Type B pancreatic cell (in vitro differentiated cells): Measurements from ENCODE around the gene MACROD1. TPM values are rescaled to one million over a fixed set of nuclear protein-coding genes. Genes with fewer than 3 reads are reported as not detected.

Experiments used
- DNase-seq: peaks from one replicate; pipeline ENCODE4 v3.0.0; 2021; ENCODE audit warnings: mixed read lengths; ENCODE audit not compliant: unreplicated experiment; ENCODE audit errors: extremely low spot score
- H3K27ac Mint-ChIP-seq: 2 replicates; pipeline ENCODE4 v1.8.0; 2021; ENCODE audit warnings: mild to moderate bottlenecking, mixed read lengths
- H3K27me3 Mint-ChIP-seq: 2 replicates; pipeline ENCODE4 v1.8.0; 2021; ENCODE audit warnings: mixed read lengths
- H3K36me3 Mint-ChIP-seq: 2 replicates; pipeline ENCODE4 v1.8.0; 2021; ENCODE audit warnings: mixed read lengths
- H3K4me1 Mint-ChIP-seq: one replicate; pipeline ENCODE4 v1.8.0; 2021; ENCODE audit warnings: mixed read lengths; ENCODE audit not compliant: unreplicated experiment
- H3K4me3 Mint-ChIP-seq: 2 replicates; pipeline ENCODE4 v1.8.0; 2021; ENCODE audit warnings: mild to moderate bottlenecking, mixed read lengths
- H3K9me3 Mint-ChIP-seq: 2 replicates; pipeline ENCODE4 v1.8.0; 2021; ENCODE audit warnings: mixed read lengths
- CTCF ChIP-seq: fragments of 200-600 bp; sonication (generic); conservative IDR thresholded peaks from 2 replicates; pipeline ENCODE4 v1.5.0; 2021; ENCODE audit warnings: antibody characterized with exemption, mild to moderate bottlenecking
- total RNA-seq: library from RNA; stranded (reverse); gene quantifications from 2 replicates; pipeline ENCODE4 v1.2.1, GENCODE V29; 2021; ENCODE audit warnings: low replicate concordance

MACROD1 gene
- total RNA-seq, 1 donor from 2014 or later = 21.1 TPM

- no peaks in the 10 kb centered on the region for H3K9me3 Mint-ChIP-seq
- no peaks in the 10 kb centered on the region for H3K27me3 Mint-ChIP-seq
- no peak for DNase-seq
- no peak overlapping the region for H3K27ac Mint-ChIP-seq
- H3K4me1 Mint-ChIP-seq = peaks cover 6% of the 10 kb centered on the region
- H3K4me3 Mint-ChIP-seq = no peak overlapping the region
- peaks cover 30% of the 10 kb centered on the region for H3K36me3 Mint-ChIP-seq
- no peak for TF ChIP-seq CTCF
Observed at GRCh38 chr11:64192434-64192833, 26.5 kb upstream of the MACROD1 start.

- Mint-ChIP-seq H3K4me3 (no peak overlapping the region), H3K4me1 (peaks cover 12% of the 10 kb centered on the region), H3K9me3 (no peaks in the 10 kb centered on the region), H3K27ac (no peak overlapping the region), H3K27me3 (no peaks in the 10 kb centered on the region), H3K36me3 (peaks cover 8% of the 10 kb centered on the region)
- no peak for DNase-seq
- TF ChIP-seq CTCF = no peak
Observed at GRCh38 chr11:64186492-64187165, 20.7 kb upstream of the MACROD1 start.

GRCh38 chr11:64185693-64186491 is 20.0 kb upstream of the MACROD1 start, which contains the start of gene STIP1:
TSS of gene STIP1 (plus strand) at chr11:64186171. CDS start at chr11:64186262, 91 bp downstream.
- Mint-ChIP-seq H3K27ac (peak within 1 kb of the TSS; percentile 95), H3K4me1 (peaks cover 20% of the 10 kb centered on the region), H3K9me3 (no peaks in the 10 kb centered on the region), H3K4me3 (peak within 1 kb of the TSS; percentile 97), H3K27me3 (no peaks in the 10 kb centered on the region), H3K36me3 (peaks cover 8% of the 10 kb centered on the region)
- DNase-seq = peak; percentile 99
- TF ChIP-seq CTCF = peak; percentile 53

GRCh38 chr11:64185175-64185692 is 19.3 kb upstream of the MACROD1 start:
- no peak for DNase-seq
- peaks cover 22% of the 10 kb centered on the region for H3K4me1 Mint-ChIP-seq
- H3K36me3 Mint-ChIP-seq = peaks cover 8% of the 10 kb centered on the region
- peak overlapping the region; percentile 97 for H3K4me3 Mint-ChIP-seq
- no peaks in the 10 kb centered on the region for H3K9me3 Mint-ChIP-seq
- H3K27ac Mint-ChIP-seq = peak overlapping the region; percentile 95
- TF ChIP-seq CTCF = peak; percentile 49
- H3K27me3 Mint-ChIP-seq = no peaks in the 10 kb centered on the region

- H3K27ac Mint-ChIP-seq = no peak overlapping the region
- no peak for DNase-seq
- H3K9me3 Mint-ChIP-seq = no peaks in the 10 kb centered on the region
- peaks cover 22% of the 10 kb centered on the region for H3K4me1 Mint-ChIP-seq
- TF ChIP-seq CTCF = no peak
- no peaks in the 10 kb centered on the region for H3K27me3 Mint-ChIP-seq
- H3K36me3 Mint-ChIP-seq = peaks cover 4% of the 10 kb centered on the region
- no peak overlapping the region for H3K4me3 Mint-ChIP-seq
Observed at GRCh38 chr11:64183890-64184289, 18.0 kb upstream of the MACROD1 start.
